GM11168 (cell line): ENCODE results near the gene THAP7.
"Not testable (repeated sequence)": the region's sequence is repeated elsewhere in the genome, so short reads cannot be mapped to it uniquely, and the experiment has no call there.

Source experiments
- in situ Hi-C: fragments of 300-500 bp; cut with MboI; formaldehyde crosslinking; loops from one replicate; pipeline ENCODE4 v1.12.0; 2022; ENCODE audit warnings: low sequenced_read_pairs; ENCODE audit not compliant: unreplicated experiment

Gene THAP7

GRCh38 chr22:20981787-20982562 is 19.9 kb downstream of the THAP7 start, which contains the start of gene LZTR1:
Gene LZTR1 (plus strand): TSS chr22:20982297. CDS start chr22:20982372, 75 bp downstream.
- in situ Hi-C loops = no loop called here

- in situ Hi-C loops = no loop called here
Measured at GRCh38 chr22:20980938-20981722, 20.8 kb downstream of the THAP7 start.

- in situ Hi-C loops = no loop called here
Measured at GRCh38 chr22:20980523-20980922, 21.4 kb downstream of the THAP7 start.

- in situ Hi-C loops = no loop called here
Measured at GRCh38 chr22:20979940-20980453, 21.9 kb downstream of the THAP7 start.

- in situ Hi-C loops = no loop called here
Measured at GRCh38 chr22:20979243-20979809, 22.6 kb downstream of the THAP7 start.

- in situ Hi-C loops = no loop called here
Measured at GRCh38 chr22:20978419-20978818, 23.5 kb downstream of the THAP7 start.

GRCh38 chr22:20977516-20978170 is 24.3 kb downstream of the THAP7 start:
- in situ Hi-C loops = no loop called here

GRCh38 chr22:20977019-20977418 is 24.9 kb downstream of the THAP7 start:
- in situ Hi-C loops = no loop called here

GRCh38 chr22:20976291-20976877 is 25.5 kb downstream of the THAP7 start:
- in situ Hi-C loops = no loop called here

GRCh38 chr22:20975541-20976290 is 26.2 kb downstream of the THAP7 start:
- in situ Hi-C loops = no loop called here

- in situ Hi-C loops = no loop called here
Measured at GRCh38 chr22:20974336-20974955, 27.5 kb downstream of the THAP7 start.

- in situ Hi-C loops = no loop called here
Measured at GRCh38 chr22:20973634-20974286, 28.2 kb downstream of the THAP7 start.

GRCh38 chr22:20972933-20973577 is 28.9 kb downstream of the THAP7 start:
- in situ Hi-C loops = no loop called here

- in situ Hi-C loops = not testable (repeated sequence)
Measured at GRCh38 chr22:20972014-20972694, 29.8 kb downstream of the THAP7 start.

GRCh38 chr22:20970939-20971657 is 30.8 kb downstream of the THAP7 start:
- in situ Hi-C loops = no loop called here

GRCh38 chr22:20968281-20968977 is 33.5 kb downstream of the THAP7 start:
- in situ Hi-C loops = no loop called here
